Activated T-cell treated with anti-CD3 and anti-CD28 coated beads, Interleukin-2, amount 50 U/mL, for 4 hours (primary cell): ENCODE data around the gene RHOT1. TPM values are rescaled to one million over a fixed set of nuclear protein-coding genes. Genes with fewer than 3 reads are reported as not detected.
"Not testable (repeated sequence)": the region's sequence is repeated elsewhere in the genome, so short reads cannot be mapped to it uniquely, and the experiment has no call there.

Source experiments
- ATAC-seq, 2 donors: fragments of 200-7000 bp; cut with Tn5 transposase; one replicate each; pipeline ENCODE4 v1.10.0; 2021
- DNase-seq: peaks from one replicate; pipeline ENCODE4 v3.0.0-alpha.2; 2020
- H3K27me3 Mint-ChIP-seq: one replicate; pipeline ENCODE4 v1.8.0; 2021; ENCODE audit warnings: low read depth, mixed read lengths
- H3K36me3 Mint-ChIP-seq: one replicate; pipeline ENCODE4 v1.8.0; 2022; ENCODE audit warnings: mixed read lengths; ENCODE audit not compliant: insufficient read depth
- H3K4me1 Mint-ChIP-seq: one replicate; pipeline ENCODE4 v1.8.0; 2021; ENCODE audit warnings: low read depth, mixed read lengths
- H3K4me3 Mint-ChIP-seq: one replicate; pipeline ENCODE4 v1.8.0; 2021; ENCODE audit warnings: mild to moderate bottlenecking, moderate library complexity, mixed read lengths
- H3K9me3 Mint-ChIP-seq: one replicate; pipeline ENCODE4 v1.8.0; 2021; ENCODE audit warnings: mixed read lengths
- total RNA-seq, 3 donors: library from RNA; stranded (reverse); gene quantifications; one replicate each; pipeline ENCODE4 v1.2.1, GENCODE V29; 2021

RHOT1 gene
- 10 to 100 TPM; 14.0 to 14.9 (median 14.2) TPM for total RNA-seq

- no peaks in the 10 kb centered on the region for H3K27me3 Mint-ChIP-seq
- peaks cover 3% of the 10 kb centered on the region for H3K36me3 Mint-ChIP-seq
- H3K4me3 Mint-ChIP-seq: peak within 1 kb of the TSS; percentile 98
- no peaks in the 10 kb centered on the region for H3K9me3 Mint-ChIP-seq
- H3K4me1 Mint-ChIP-seq: peaks cover 28% of the 10 kb centered on the region
- peak; percentile 61 for DNase-seq
- ATAC-seq: peak; percentile 77 to 83
These were observed at the start of gene RHOT1 for GRCh38 chr17:32142038-32142856. TSS of gene RHOT1 (plus strand) at chr17:32142502. CDS start at chr17:32142693, 191 bp downstream.

GRCh38 chr17:32099686-32100085, 42.6 kb upstream of the RHOT1 start:
- no peak overlapping the region for H3K4me3 Mint-ChIP-seq
- H3K27me3 Mint-ChIP-seq: no peaks in the 10 kb centered on the region
- no peak for DNase-seq
- H3K4me1 Mint-ChIP-seq: peaks cover 14% of the 10 kb centered on the region
- H3K9me3 Mint-ChIP-seq: no peaks in the 10 kb centered on the region
- H3K36me3 Mint-ChIP-seq: no peaks in the 10 kb centered on the region
- no peak for ATAC-seq

- not testable (repeated sequence) for H3K27me3 Mint-ChIP-seq, H3K9me3 Mint-ChIP-seq, DNase-seq, H3K36me3 Mint-ChIP-seq, ATAC-seq, H3K4me3 Mint-ChIP-seq
- H3K4me1 Mint-ChIP-seq: peaks cover 16% of the 10 kb centered on the region
These were observed 42.0 kb upstream of the RHOT1 start for GRCh38 chr17:32100323-32100722.

- peaks cover 17% of the 10 kb centered on the region for H3K4me1 Mint-ChIP-seq
- no peaks in the 10 kb centered on the region for H3K9me3 Mint-ChIP-seq
- H3K27me3 Mint-ChIP-seq: no peaks in the 10 kb centered on the region
- DNase-seq (no peak), ATAC-seq (no peak)
- H3K36me3 Mint-ChIP-seq: no peaks in the 10 kb centered on the region
- H3K4me3 Mint-ChIP-seq: no peak overlapping the region
These were observed 41.2 kb upstream of the RHOT1 start for GRCh38 chr17:32100971-32101631.

- no peaks in the 10 kb centered on the region for H3K9me3 Mint-ChIP-seq
- DNase-seq (no peak), ATAC-seq (no peak)
- no peaks in the 10 kb centered on the region for H3K36me3 Mint-ChIP-seq
- H3K27me3 Mint-ChIP-seq: no peaks in the 10 kb centered on the region
- peaks cover 24% of the 10 kb centered on the region for H3K4me1 Mint-ChIP-seq
- H3K4me3 Mint-ChIP-seq: no peak overlapping the region
These were observed 40.1 kb upstream of the RHOT1 start for GRCh38 chr17:32102172-32102571.

GRCh38 chr17:32102646-32103186, 39.6 kb upstream of the RHOT1 start:
- H3K4me3 Mint-ChIP-seq: no peak overlapping the region
- H3K27me3 Mint-ChIP-seq: no peaks in the 10 kb centered on the region
- no peaks in the 10 kb centered on the region for H3K9me3 Mint-ChIP-seq
- DNase-seq (no peak), ATAC-seq (no peak)
- no peaks in the 10 kb centered on the region for H3K36me3 Mint-ChIP-seq
- peaks cover 28% of the 10 kb centered on the region for H3K4me1 Mint-ChIP-seq

- ATAC-seq (no peak), DNase-seq (no peak)
- no peaks in the 10 kb centered on the region for H3K9me3 Mint-ChIP-seq
- peaks cover 28% of the 10 kb centered on the region for H3K4me1 Mint-ChIP-seq
- H3K27me3 Mint-ChIP-seq: no peaks in the 10 kb centered on the region
- no peak overlapping the region for H3K4me3 Mint-ChIP-seq
- no peaks in the 10 kb centered on the region for H3K36me3 Mint-ChIP-seq
These were observed 38.7 kb upstream of the RHOT1 start for GRCh38 chr17:32103476-32104113.

- H3K4me1 Mint-ChIP-seq: peaks cover 28% of the 10 kb centered on the region
- no peaks in the 10 kb centered on the region for H3K27me3 Mint-ChIP-seq
- DNase-seq: no peak
- no peaks in the 10 kb centered on the region for H3K36me3 Mint-ChIP-seq
- peak; percentile 21 to 23 for ATAC-seq
- H3K9me3 Mint-ChIP-seq: no peaks in the 10 kb centered on the region
- H3K4me3 Mint-ChIP-seq: no peak overlapping the region
These were observed 38.1 kb upstream of the RHOT1 start for GRCh38 chr17:32104158-32104557.

GRCh38 chr17:32106471-32106981, 35.8 kb upstream of the RHOT1 start:
- not testable (repeated sequence) for H3K9me3 Mint-ChIP-seq, ATAC-seq, DNase-seq, H3K36me3 Mint-ChIP-seq, H3K27me3 Mint-ChIP-seq
- H3K4me3 Mint-ChIP-seq: peak overlapping the region; percentile 33
- H3K4me1 Mint-ChIP-seq: peaks cover 28% of the 10 kb centered on the region

GRCh38 chr17:32107194-32107593, 35.1 kb upstream of the RHOT1 start:
- peak overlapping the region; percentile 17 for H3K4me3 Mint-ChIP-seq
- DNase-seq, ATAC-seq: not testable (repeated sequence)

GRCh38 chr17:32110596-32110995, 31.7 kb upstream of the RHOT1 start:
- Mint-ChIP-seq H3K27me3 (no peaks in the 10 kb centered on the region), H3K4me3 (no peak overlapping the region)

More at GRCh38 chr17:32107194-32107593, 35.1 kb upstream of the RHOT1 start:
- not testable (repeated sequence) for H3K27me3 Mint-ChIP-seq, H3K36me3 Mint-ChIP-seq, H3K9me3 Mint-ChIP-seq
- H3K4me1 Mint-ChIP-seq: peaks cover 28% of the 10 kb centered on the region

GRCh38 chr17:32111141-32111771, 31.0 kb upstream of the RHOT1 start:
- no peaks in the 10 kb centered on the region for H3K27me3 Mint-ChIP-seq
- no peaks in the 10 kb centered on the region for H3K9me3 Mint-ChIP-seq
- H3K36me3 Mint-ChIP-seq: no peaks in the 10 kb centered on the region
- peaks cover 14% of the 10 kb centered on the region for H3K4me1 Mint-ChIP-seq
- H3K4me3 Mint-ChIP-seq: no peak overlapping the region
- ATAC-seq: peak; percentile 14 to 34
- DNase-seq: peak; percentile 8

More at GRCh38 chr17:32110596-32110995, 31.7 kb upstream of the RHOT1 start:
- no peak for ATAC-seq
- no peak for DNase-seq
- peaks cover 15% of the 10 kb centered on the region for H3K4me1 Mint-ChIP-seq
- H3K9me3 Mint-ChIP-seq: no peaks in the 10 kb centered on the region
- no peaks in the 10 kb centered on the region for H3K36me3 Mint-ChIP-seq

- DNase-seq: no peak
- no peak for ATAC-seq
- H3K36me3 Mint-ChIP-seq: no peaks in the 10 kb centered on the region
- H3K27me3 Mint-ChIP-seq: no peaks in the 10 kb centered on the region
- H3K4me1 Mint-ChIP-seq: peaks cover 6% of the 10 kb centered on the region
- no peaks in the 10 kb centered on the region for H3K9me3 Mint-ChIP-seq
- no peak overlapping the region for H3K4me3 Mint-ChIP-seq
These were observed 29.9 kb upstream of the RHOT1 start for GRCh38 chr17:32112416-32112815.

GRCh38 chr17:32114536-32114935, 27.8 kb upstream of the RHOT1 start:
- Mint-ChIP-seq H3K4me1 (peaks cover 4% of the 10 kb centered on the region), H3K4me3 (no peak overlapping the region), H3K27me3 (peaks cover 2% of the 10 kb centered on the region), H3K9me3 (no peaks in the 10 kb centered on the region), H3K36me3 (no peaks in the 10 kb centered on the region)
- no peak for DNase-seq
- ATAC-seq: no peak
